ENCODE data around the gene CELSR1.
A peak's percentile ranks its signal among the peaks of the same experiment; 100 is the strongest.

CELSR1 gene

DNA sequence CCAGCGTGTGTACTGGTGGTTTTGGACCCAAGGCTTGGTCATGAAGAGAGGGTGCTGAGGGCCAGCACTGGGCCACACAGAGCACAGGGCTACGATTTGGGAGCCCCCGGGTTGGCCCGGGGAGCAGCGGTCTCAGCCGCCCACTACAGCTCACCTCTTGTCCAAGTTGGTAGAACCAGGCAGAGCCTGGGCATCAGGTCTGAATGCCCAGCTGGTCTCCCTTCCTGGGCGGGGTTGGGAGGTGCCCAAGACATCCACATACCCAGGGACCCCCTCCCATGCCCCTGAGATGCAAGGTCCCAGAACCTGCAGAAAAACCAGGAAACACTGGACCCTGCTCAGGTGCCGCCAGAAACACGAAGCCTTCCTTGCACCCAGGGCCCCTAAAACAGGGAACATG lies 18.0 kb downstream of the CELSR1 start:
- Histone ChIP-seq H3K79me2 (ENCODE audit: control insufficient read depth, insufficient read depth, low read length, poor library complexity) (peaks cover 2% of the 10 kb centered on the region), H3K4me1 (ENCODE audit: control insufficient read depth in 1 of 2, insufficient read depth in 2 of 2, low read length in 2 of 2) (peaks cover 14 to 18% of the 10 kb centered on the region in 2 experiments), H3K79me1 (ENCODE audit: low read length) (peaks cover 5% of the 10 kb centered on the region), H3K9me3 (ENCODE audit: insufficient read depth, low read depth, low read length) (peaks cover 1% of the 10 kb centered on the region), H4K12ac (ENCODE audit: low read depth, low read length) (no peak overlapping the region), H2AK5ac (ENCODE audit: low read length) (no peak overlapping the region), H2AFZ (ENCODE audit: insufficient read depth, low read length, poor library complexity) (no peak overlapping the region), H2BK5ac (ENCODE audit: low read depth, low read length, poor library complexity) (no peak overlapping the region), H2BK12ac (ENCODE audit: low read length) (no peak overlapping the region), H3K4me3 (ENCODE audit: low read depth, low read length) (no peak overlapping the region), H3K14ac (ENCODE audit: low read length) (no peak overlapping the region), H2BK120ac (ENCODE audit: insufficient read depth, low read length, poor library complexity) (no peak overlapping the region), H3K27me3 (ENCODE audit: insufficient read depth, low read length) (no peaks in the 10 kb centered on the region), H3K9ac (ENCODE audit: low read length) (no peak overlapping the region), H3K27ac (ENCODE audit: low read depth, low read length) (no peak overlapping the region), H4K91ac (ENCODE audit: low read depth, low read length) (no peak overlapping the region), H3K4ac (ENCODE audit: low read depth, low read length) (no peak overlapping the region), H3K4me2 (ENCODE audit: low read length) (no peak overlapping the region), H3K18ac (ENCODE audit: low read length) (no peak overlapping the region), H3K36me3 (ENCODE audit: control insufficient read depth in 1 of 2, insufficient read depth in 2 of 2, low read length in 2 of 2) (peaks cover 0 to 5% of the 10 kb centered on the region in 2 experiments), H3K23ac (ENCODE audit: low read length) (no peak overlapping the region), H4K8ac (ENCODE audit: low read depth, low read length) (no peak overlapping the region)
- DNase-seq: no peak
- WGBS (ENCODE audit: extremely low coverage, insufficient coverage, insufficient read length): no CpG with 5 or more reads among the region's 9 CpGs

GRCh38 chr22:46518542-46519325 lies 18.7 kb downstream of the CELSR1 start:
- Histone ChIP-seq H3K79me2 (ENCODE audit: control insufficient read depth, insufficient read depth, low read length, poor library complexity) (peaks cover 2% of the 10 kb centered on the region), H2BK120ac (ENCODE audit: insufficient read depth, low read length, poor library complexity) (no peak overlapping the region), H3K27ac (ENCODE audit: low read depth, low read length) (no peak overlapping the region), H2AK5ac (ENCODE audit: low read length) (no peak overlapping the region), H3K36me3 (ENCODE audit: control insufficient read depth in 1 of 2, insufficient read depth in 2 of 2, low read length in 2 of 2) (peaks cover 0 to 8% of the 10 kb centered on the region in 2 experiments), H3K4me1 (ENCODE audit: control insufficient read depth in 1 of 2, insufficient read depth in 2 of 2, low read length in 2 of 2) (peaks cover 16 to 20% of the 10 kb centered on the region in 2 experiments), H3K14ac (ENCODE audit: low read length) (no peak overlapping the region), H3K9me3 (ENCODE audit: insufficient read depth, low read depth, low read length) (peaks cover 1% of the 10 kb centered on the region), H4K12ac (ENCODE audit: low read depth, low read length) (no peak overlapping the region), H3K4ac (ENCODE audit: low read depth, low read length) (no peak overlapping the region), H3K4me2 (ENCODE audit: low read length) (no peak overlapping the region), H4K91ac (ENCODE audit: low read depth, low read length) (no peak overlapping the region), H3K79me1 (ENCODE audit: low read length) (peaks cover 5% of the 10 kb centered on the region), H3K27me3 (ENCODE audit: insufficient read depth, low read length) (no peaks in the 10 kb centered on the region), H4K8ac (ENCODE audit: low read depth, low read length) (no peak overlapping the region), H3K18ac (ENCODE audit: low read length) (no peak overlapping the region), H2BK5ac (ENCODE audit: low read depth, low read length, poor library complexity) (no peak overlapping the region), H3K4me3 (ENCODE audit: low read depth, low read length) (no peak overlapping the region), H2AFZ (ENCODE audit: insufficient read depth, low read length, poor library complexity) (no peak overlapping the region), H3K23ac (ENCODE audit: low read length) (no peak overlapping the region), H2BK12ac (ENCODE audit: low read length) (no peak overlapping the region), H3K9ac (ENCODE audit: low read length) (no peak overlapping the region)
- WGBS (ENCODE audit: extremely low coverage, insufficient coverage, insufficient read length): no CpG with 5 or more reads among the region's 25 CpGs
- no peak for DNase-seq

GRCh38 chr22:46518038-46518437 lies 19.4 kb downstream of the CELSR1 start:
- Histone ChIP-seq H2BK120ac (ENCODE audit: insufficient read depth, low read length, poor library complexity) (no peak overlapping the region), H3K9me3 (ENCODE audit: insufficient read depth, low read depth, low read length) (peaks cover 1% of the 10 kb centered on the region), H3K4ac (ENCODE audit: low read depth, low read length) (no peak overlapping the region), H4K91ac (ENCODE audit: low read depth, low read length) (no peak overlapping the region), H3K79me2 (ENCODE audit: control insufficient read depth, insufficient read depth, low read length, poor library complexity) (peaks cover 2% of the 10 kb centered on the region), H2AK5ac (ENCODE audit: low read length) (no peak overlapping the region), H3K36me3 (ENCODE audit: control insufficient read depth in 1 of 2, insufficient read depth in 2 of 2, low read length in 2 of 2) (peaks cover 0 to 8% of the 10 kb centered on the region in 2 experiments), H3K79me1 (ENCODE audit: low read length) (peaks cover 5% of the 10 kb centered on the region), H3K27ac (ENCODE audit: low read depth, low read length) (no peak overlapping the region), H2AFZ (ENCODE audit: insufficient read depth, low read length, poor library complexity) (no peak overlapping the region), H3K4me2 (ENCODE audit: low read length) (no peak overlapping the region), H2BK5ac (ENCODE audit: low read depth, low read length, poor library complexity) (no peak overlapping the region), H3K4me3 (ENCODE audit: low read depth, low read length) (no peak overlapping the region), H3K4me1 (ENCODE audit: control insufficient read depth in 1 of 2, insufficient read depth in 2 of 2, low read length in 2 of 2) (peaks cover 16 to 20% of the 10 kb centered on the region in 2 experiments), H3K18ac (ENCODE audit: low read length) (no peak overlapping the region), H2BK12ac (ENCODE audit: low read length) (peak overlapping the region; percentile 2), H3K23ac (ENCODE audit: low read length) (no peak overlapping the region), H3K9ac (ENCODE audit: low read length) (no peak overlapping the region), H3K14ac (ENCODE audit: low read length) (no peak overlapping the region), H3K27me3 (ENCODE audit: insufficient read depth, low read length) (no peaks in the 10 kb centered on the region), H4K12ac (ENCODE audit: low read depth, low read length) (no peak overlapping the region), H4K8ac (ENCODE audit: low read depth, low read length) (no peak overlapping the region)
- no peak for DNase-seq
- no CpG with 5 or more reads among the region's 18 CpGs for WGBS (ENCODE audit: extremely low coverage, insufficient coverage, insufficient read length)

DNA sequence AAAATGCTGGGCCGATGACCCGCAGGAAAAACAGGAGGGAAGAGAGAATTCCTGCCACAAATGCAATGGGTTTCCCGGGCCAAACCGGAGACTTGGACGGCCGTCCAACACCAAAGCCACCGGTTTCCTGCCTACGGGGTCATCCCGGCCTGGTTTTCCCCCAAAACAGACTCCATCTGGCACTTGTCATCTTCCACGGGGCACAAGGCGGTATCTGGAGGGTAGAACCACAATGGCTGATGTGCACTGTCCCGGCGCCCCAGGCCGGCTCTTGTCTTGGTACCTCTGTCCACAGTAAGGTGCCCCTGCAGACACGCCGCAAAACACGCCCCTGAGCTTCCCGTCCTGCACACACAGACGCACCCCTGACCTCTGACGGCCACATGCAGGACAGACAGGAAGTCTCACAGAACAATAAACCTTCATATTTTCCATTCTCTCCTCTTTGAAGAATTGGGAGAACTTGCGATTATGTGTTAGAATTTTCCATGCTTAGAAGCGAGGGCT lies 20.1 kb downstream of the CELSR1 start:
- Histone ChIP-seq H3K18ac (ENCODE audit: low read length) (no peak overlapping the region), H3K27ac (ENCODE audit: low read depth, low read length) (no peak overlapping the region), H2AFZ (ENCODE audit: insufficient read depth, low read length, poor library complexity) (no peak overlapping the region), H3K79me2 (ENCODE audit: control insufficient read depth, insufficient read depth, low read length, poor library complexity) (peaks cover 2% of the 10 kb centered on the region), H2BK12ac (ENCODE audit: low read length) (no peak overlapping the region), H3K36me3 (ENCODE audit: control insufficient read depth in 1 of 2, insufficient read depth in 2 of 2, low read length in 2 of 2) (peaks cover 0 to 8% of the 10 kb centered on the region in 2 experiments), H3K9me3 (ENCODE audit: insufficient read depth, low read depth, low read length) (peaks cover 1% of the 10 kb centered on the region), H4K12ac (ENCODE audit: low read depth, low read length) (no peak overlapping the region), H3K4me3 (ENCODE audit: low read depth, low read length) (no peak overlapping the region), H3K27me3 (ENCODE audit: insufficient read depth, low read length) (no peaks in the 10 kb centered on the region), H3K4me1 (ENCODE audit: control insufficient read depth in 1 of 2, insufficient read depth in 2 of 2, low read length in 2 of 2) (peaks cover 16 to 20% of the 10 kb centered on the region in 2 experiments), H4K8ac (ENCODE audit: low read depth, low read length) (no peak overlapping the region), H3K4ac (ENCODE audit: low read depth, low read length) (no peak overlapping the region), H3K79me1 (ENCODE audit: low read length) (peaks cover 5% of the 10 kb centered on the region), H2BK5ac (ENCODE audit: low read depth, low read length, poor library complexity) (no peak overlapping the region), H3K23ac (ENCODE audit: low read length) (no peak overlapping the region), H4K91ac (ENCODE audit: low read depth, low read length) (peak overlapping the region; percentile 2), H2BK120ac (ENCODE audit: insufficient read depth, low read length, poor library complexity) (no peak overlapping the region), H2AK5ac (ENCODE audit: low read length) (no peak overlapping the region), H3K4me2 (ENCODE audit: low read length) (no peak overlapping the region), H3K14ac (ENCODE audit: low read length) (no peak overlapping the region), H3K9ac (ENCODE audit: low read length) (no peak overlapping the region)
- WGBS (ENCODE audit: extremely low coverage, insufficient coverage, insufficient read length): no CpG with 5 or more reads among the region's 22 CpGs
- no peak for DNase-seq

Measured in trophoblast cell (in vitro differentiated cells and primary cell).